Psoas muscle (tissue), 8 donors: ENCODE data around the gene SUB1. TPM values are rescaled to one million over a fixed set of nuclear protein-coding genes. Genes with fewer than 3 reads are reported as not detected.

Source experiments
- ATAC-seq, 4 donors: fragments of 200-7000 bp; cut with Tn5 transposase; one replicate each; pipeline ENCODE4 v1.9.1; 2020; ENCODE audit warnings: moderate library complexity in 3 of 4, mild to moderate bottlenecking in 2 of 4
- DNase-seq, 2 donors: peaks; one replicate each; pipeline ENCODE4 v3.0.0-alpha.2; 2020
- H3K27ac ChIP-seq: fragments of 200-600 bp; one replicate; pipeline ENCODE4 v1.8.0; 2022
- H3K27me3 ChIP-seq, 3 donors: fragments of 200-600 bp in 1 of 3; one replicate each; pipeline versions ENCODE4 v1.6.1 to v1.8.0; 2013 to 2022; ENCODE audit warnings: low read length in 2 of 3, mild to moderate bottlenecking in 2 of 3, moderate library complexity in 1 of 3; ENCODE audit not compliant: insufficient read depth in 3 of 3
- H3K36me3 ChIP-seq, 2 donors: fragments of 200-600 bp in 1 of 2; one replicate each; pipeline versions ENCODE4 v1.6.1 to v1.8.0; 2013 to 2022; ENCODE audit warnings: low read depth in 1 of 2, mild to moderate bottlenecking in 1 of 2, moderate library complexity in 1 of 2; ENCODE audit not compliant: insufficient read depth in 1 of 2
- H3K4me1 ChIP-seq: fragments of 200-600 bp; one replicate; pipeline ENCODE4 v1.8.0; 2022
- H3K4me3 ChIP-seq: fragments of 200-600 bp; one replicate; pipeline ENCODE4 v1.8.0; 2022; ENCODE audit warnings: mild to moderate bottlenecking
- H3K9me3 ChIP-seq: fragments of 200-600 bp; one replicate; pipeline ENCODE4 v1.8.0; 2022
- CTCF ChIP-seq: fragments of 200-600 bp; IDR thresholded peaks from one replicate; pipeline ENCODE4 v1.8.0; 2022; ENCODE audit warnings: antibody characterized with exemption
- WGBS, 3 donors: extraction: QIAGEN DNeasy Blood & Tissue Kit; methylation state at CpG; one replicate each; pipeline versions ENCODE4 v1.1.6 to v1.1.7; 2013; 5-methylcytosine and 5-hydroxymethylcytosine counted together
- intact Hi-C, 2 donors: fragments of 100-400 bp; cut with DNase I; formaldehyde crosslinking; loops; one replicate each; pipeline versions ENCODE4 v1.11.0 to v1.14.2; 2022
- polyA plus RNA-seq, 3 donors: library from polyadenylated mRNA; stranded (reverse); fragments of 200-250 nt; gene quantifications; one replicate each; pipeline ENCODE4 v1.2.3, GENCODE V29; 2013
- total RNA-seq, 4 donors: library from RNA; stranded (reverse); fragmentation: NEBNext Ultra II Directional in 2 of 4; extraction: Animal tissue kit (Norgen Biotek cat#: 25700) in 2 of 4; gene quantifications; one replicate each; pipeline versions ENCODE4 v1.2.1 to v1.2.4, GENCODE V29; 2021 to 2023
- donor health status: healthy with polysubstance abuse.
- donor health status: DM: no; HTN: no; CAD: no; lungs with moderate emphysema.
- donor health status: Bipolar disorder and iron deficiency.
- donor health status: healthy.
- donor health status: DM: yes; HTN: yes; CAD: no.
- donor health status: DM: no; HTN: no; CAD: no.
- donor health status: DM: no; HTN: no; CAD: no.
- donor health status: DM: yes; HTN: yes; CAD: no.

SUB1 gene
- total and polyA plus RNA-seq, 7 donors = 102 to 175 (median 149) TPM

- intact Hi-C loops = no loop called here
- Histone ChIP-seq H3K27ac (no peak overlapping the region), H3K4me3 (no peak overlapping the region), H3K27me3 (no peaks in the 10 kb centered on the region), H3K9me3 (no peaks in the 10 kb centered on the region), H3K4me1 (no peaks in the 10 kb centered on the region), H3K36me3 (no peaks in the 10 kb centered on the region)
- ATAC-seq (no peak), DNase-seq (no peak)
- no peak for TF ChIP-seq CTCF
- WGBS, 3 donors = 53 to 71% (median 64%) methylated on average over 5 of the region's 5 CpGs
These were observed 66.3 kb downstream of the SUB1 start for GRCh38 chr5:32651638-32652037.

Other genes starting within 250 kb of the SUB1 start
- 10 to 100 TPM; 53.1 to 73.5 (median 68.8) TPM for gene ZFR, start 140.8 kb upstream of the SUB1 start, total RNA-seq
- gene ZFR, start 140.8 kb upstream of the SUB1 start, polyA plus RNA-seq = 10 to 100 TPM; 31.7 to 76.5 (median 38.7) TPM
- 10 to 100 TPM in 3 of 4 donors, 1 to 10 TPM in 1; 2.2 to 44.2 (median 20.5) TPM for gene NPR3, start 125.8 kb downstream of the SUB1 start, total RNA-seq
- gene NPR3, start 125.8 kb downstream of the SUB1 start, polyA plus RNA-seq = 10 to 100 TPM in 1 of 3 donors, 1 to 10 TPM in 2; 1.6 to 19.6 (median 1.8) TPM